IMR-90 (cell line): ENCODE measurements around the gene CEACAM16. TPM values are rescaled to one million over a fixed set of nuclear protein-coding genes. Genes with fewer than 3 reads are reported as not detected.

Experiments
- ATAC-seq: fragments of 200-7000 bp; cut with Tn5 transposase; 2 replicates; pipeline ENCODE4 v1.9.1; 2020; ENCODE audit warnings: low read depth, mild to moderate bottlenecking, moderate library complexity
- BruUV-seq: library from RNA; stranded (reverse); fragments of 400-500 nt; replicated peaks from 2 replicates; lab custom pipeline; 2021; lab: Mats Ljungman, UMichigan
- CTCF ChIA-PET: fragments of 300-600 bp; formaldehyde crosslinking; extraction: SDS; loops from one replicate; lab custom pipeline; 2021; ENCODE audit warnings: antibody characterized with exemption; lab: Yijun Ruan, JAX
- POLR2A ChIA-PET: fragments of 300-600 bp; sonication (Branson Sonifier 250); formaldehyde crosslinking; loops from one replicate; lab custom pipeline; 2022; ENCODE audit warnings: antibody characterized with exemption; ENCODE audit not compliant: unreplicated experiment; lab: Charles Lee
- DNase-seq: peaks from one replicate; pipeline ENCODE4 v3.0.0; 2013
- H2AFZ ChIP-seq: replicated peaks from 2 replicates; pipeline ENCODE3; 2013; ENCODE audit warnings: low read length, mild to moderate bottlenecking; ENCODE audit not compliant: poor library complexity
- H2AK5ac ChIP-seq: 2 replicates; pipeline ENCODE4 v1.6.1; 2013; ENCODE audit warnings: low read depth, low read length, inconsistent platforms
- H2AK9ac ChIP-seq: replicated peaks from 2 replicates; pipeline ENCODE3; 2013; ENCODE audit warnings: mild to moderate bottlenecking, low read depth, low read length, moderate library complexity; ENCODE audit not compliant: poor library complexity
- H2BK120ac ChIP-seq: 2 replicates; pipeline ENCODE4 v1.6.1; 2013; ENCODE audit warnings: low read depth, low read length, inconsistent platforms
- H2BK15ac ChIP-seq: 3 replicates; pipeline ENCODE4 v1.6.1; 2013; ENCODE audit warnings: low read depth, low read length, inconsistent platforms
- H2BK20ac ChIP-seq: 2 replicates; pipeline ENCODE4 v1.6.1; 2013; ENCODE audit warnings: low read depth, mild to moderate bottlenecking, inconsistent platforms, low read length, moderate library complexity
- H2BK5ac ChIP-seq: 2 replicates; pipeline ENCODE4 v1.6.1; 2013; ENCODE audit warnings: mild to moderate bottlenecking, low read depth, low read length, inconsistent platforms; ENCODE audit not compliant: poor library complexity, severe bottlenecking
- H3K14ac ChIP-seq: replicated peaks from 2 replicates; pipeline ENCODE4 v1.6.1; 2013; ENCODE audit warnings: low read depth, low read length, inconsistent platforms
- H3K18ac ChIP-seq: 2 replicates; pipeline ENCODE4 v1.6.1; 2013; ENCODE audit warnings: low read depth, low read length, control low read depth
- H3K23ac ChIP-seq: 2 replicates; pipeline ENCODE4 v1.6.1; 2013; ENCODE audit warnings: low read depth, low read length, inconsistent platforms
- H3K27ac ChIP-seq: 2 replicates; pipeline ENCODE4 v1.5.1; 2013; ENCODE audit warnings: mild to moderate bottlenecking, control low read depth, low read length; ENCODE audit not compliant: insufficient read depth
- H3K27me3 ChIP-seq: 2 replicates; pipeline ENCODE4 v1.6.1; 2013; ENCODE audit warnings: low read length; ENCODE audit not compliant: control insufficient read depth, insufficient read depth
- H3K36me3 ChIP-seq: 2 replicates; pipeline ENCODE4 v1.6.1; 2013; ENCODE audit warnings: low read length, mixed read lengths; ENCODE audit not compliant: control insufficient read depth, insufficient read depth
- H3K4ac ChIP-seq: 2 replicates; pipeline ENCODE4 v1.6.1; 2013; ENCODE audit warnings: low read depth, low read length, inconsistent platforms
- H3K4me1 ChIP-seq: 2 replicates; pipeline ENCODE4 v1.6.1; 2013; ENCODE audit warnings: low read length, mixed read lengths; ENCODE audit not compliant: control insufficient read depth, insufficient read depth
- H3K4me2 ChIP-seq: 2 replicates; pipeline ENCODE4 v1.6.1; 2013; ENCODE audit warnings: low read depth, mild to moderate bottlenecking, control low read depth, low read length, moderate library complexity
- H3K4me3 ChIP-seq: 2 replicates; pipeline ENCODE4 v1.5.1; 2013; ENCODE audit warnings: low read depth, mild to moderate bottlenecking, control low read depth, low read length, moderate library complexity; ENCODE audit not compliant: insufficient read depth
- H3K56ac ChIP-seq: 2 replicates; pipeline ENCODE4 v1.6.1; 2013; ENCODE audit warnings: low read length, inconsistent platforms; ENCODE audit not compliant: insufficient read depth; ENCODE audit errors: extremely low read depth
- H3K79me1 ChIP-seq, 2 experiments: 2 replicates each; pipeline ENCODE4 v1.6.1; 2013; ENCODE audit warnings: low read length in 2 of 2, inconsistent platforms in 1 of 2, low read depth in 1 of 2
- H3K9ac ChIP-seq: 2 replicates; pipeline ENCODE4 v1.6.1; 2013; ENCODE audit warnings: low read depth, low read length, control low read depth
- H3K9me1 ChIP-seq: 2 replicates; pipeline ENCODE4 v1.6.1; 2013; ENCODE audit warnings: low read length, inconsistent platforms; ENCODE audit not compliant: insufficient read depth
- H3K9me3 ChIP-seq: 2 replicates; pipeline ENCODE4 v1.6.1; 2013; ENCODE audit warnings: low read length; ENCODE audit not compliant: control insufficient read depth, insufficient read depth
- H4K20me1 ChIP-seq: 2 replicates; pipeline ENCODE4 v1.6.1; 2013; ENCODE audit warnings: low read length, inconsistent platforms; ENCODE audit not compliant: insufficient read depth
- H4K5ac ChIP-seq: 2 replicates; pipeline ENCODE4 v1.6.1; 2013; ENCODE audit warnings: mild to moderate bottlenecking, low read depth, low read length, control low read depth
- H4K8ac ChIP-seq, 2 experiments: 2 replicates each; pipeline ENCODE4 v1.6.1; 2013; ENCODE audit warnings: low read depth in 2 of 2, low read length in 2 of 2, control low read depth in 1 of 2, inconsistent platforms in 1 of 2
- H4K91ac ChIP-seq: 2 replicates; pipeline ENCODE4 v1.6.1; 2013; ENCODE audit warnings: low read depth, low read length, inconsistent platforms; ENCODE audit not compliant: insufficient read depth
- BHLHE40 ChIP-seq: fragments of 150-350 bp; IDR thresholded peaks from 2 replicates; pipeline ENCODE4 v1.6.1; 2016; ENCODE audit warnings: mild to moderate bottlenecking, low read depth, low read length
- CHD1 ChIP-seq: IDR thresholded peaks from 2 replicates; pipeline ENCODE4 v1.6.1; 2012; ENCODE audit warnings: low read depth, low read length, improper control_type of control experiment
- ELK1 ChIP-seq: fragments of 150-350 bp; IDR thresholded peaks from 2 replicates; pipeline ENCODE4 v1.6.1; 2016; ENCODE audit warnings: low read depth, mild to moderate bottlenecking, low read length, moderate library complexity, borderline replicate concordance
- FOS ChIP-seq: fragments of 150-350 bp; IDR thresholded peaks from 2 replicates; pipeline ENCODE4 v1.6.1; 2016; ENCODE audit warnings: low read depth, low read length
- MAFK ChIP-seq: IDR thresholded peaks from 2 replicates; pipeline ENCODE4 v1.6.1; 2012; ENCODE audit warnings: low read depth, low read length, improper control_type of control experiment
- MAZ ChIP-seq: IDR thresholded peaks from 2 replicates; pipeline ENCODE4 v1.6.1; 2012; ENCODE audit warnings: low read depth, mild to moderate bottlenecking, low read length, improper control_type of control experiment, moderate library complexity, borderline replicate concordance
- MXI1 ChIP-seq: IDR thresholded peaks from 2 replicates; pipeline ENCODE4 v1.6.1; 2012; ENCODE audit warnings: low read depth, mild to moderate bottlenecking, low read length, moderate library complexity, borderline replicate concordance
- NFE2L2 ChIP-seq: fragments of 150-350 bp; IDR thresholded peaks from 2 replicates; pipeline ENCODE4 v1.6.1; 2016; ENCODE audit warnings: low read depth, mild to moderate bottlenecking, low read length
- POLR2A ChIP-seq: IDR thresholded peaks from 2 replicates; pipeline ENCODE4 v1.6.1; 2012; ENCODE audit warnings: mild to moderate bottlenecking, low read depth, low read length
- RCOR1 ChIP-seq: IDR thresholded peaks from 2 replicates; pipeline ENCODE4 v1.6.1; 2012; ENCODE audit warnings: mild to moderate bottlenecking, low read length, improper control_type of control experiment; ENCODE audit not compliant: insufficient replicate concordance
- SMC3 ChIP-seq: fragments of 150-350 bp; IDR thresholded peaks from 2 replicates; pipeline ENCODE4 v1.6.1; 2016; ENCODE audit warnings: low read depth, mild to moderate bottlenecking, antibody characterized with exemption, low read length, moderate library complexity
- USF2 ChIP-seq: fragments of 150-350 bp; IDR thresholded peaks from 2 replicates; pipeline ENCODE4 v1.6.1; 2017; ENCODE audit warnings: mild to moderate bottlenecking, antibody characterized with exemption, low read length, low read depth
- dilution Hi-C: fragments of 300-500 bp; cut with HindIII; formaldehyde crosslinking; loops from one replicate; pipeline ENCODE4 v1.14.3; 2018; ENCODE audit warnings: low sequenced_read_pairs; ENCODE audit not compliant: unreplicated experiment
- in situ Hi-C: fragments of 300-500 bp; cut with MboI; formaldehyde crosslinking; loops from 3 replicates; pipeline ENCODE4 v1.14.3; 2019; ENCODE audit warnings: low sequenced_read_pairs, inconsistent platforms, mixed read lengths
- intact Hi-C: fragments of 100-400 bp; cut with micrococcal nuclease; formaldehyde crosslinking; loops from 2 replicates; pipeline ENCODE4 v1.10.0; 2022
- polyA plus RNA-seq, 3 experiments: library from polyadenylated mRNA; depleted of rRNA; stranded (reverse); fragments of >200 nt; gene quantifications; 2 replicates each; pipeline ENCODE4 v1.2.3, GENCODE V29; 2012; ENCODE audit warnings: low replicate concordance in 1 of 3
- total RNA-seq: library from RNA; depleted of rRNA; stranded (reverse); fragments of >200 nt; gene quantifications from 2 replicates; pipeline ENCODE4 v1.2.3, GENCODE V29; 2012
- TF ChIP-seq, protein P1 (sequence below): conservative IDR thresholded peaks from 2 replicates; pipeline ENCODE4 v1.5.1; 2012; ENCODE audit warnings: mild to moderate bottlenecking, low read depth, low read length, improper control_type of control experiment

Gene CEACAM16
- total and polyA plus RNA-seq, 2 of the 4 experiments (the other 2 are of a cell fraction): not detected

DNA sequence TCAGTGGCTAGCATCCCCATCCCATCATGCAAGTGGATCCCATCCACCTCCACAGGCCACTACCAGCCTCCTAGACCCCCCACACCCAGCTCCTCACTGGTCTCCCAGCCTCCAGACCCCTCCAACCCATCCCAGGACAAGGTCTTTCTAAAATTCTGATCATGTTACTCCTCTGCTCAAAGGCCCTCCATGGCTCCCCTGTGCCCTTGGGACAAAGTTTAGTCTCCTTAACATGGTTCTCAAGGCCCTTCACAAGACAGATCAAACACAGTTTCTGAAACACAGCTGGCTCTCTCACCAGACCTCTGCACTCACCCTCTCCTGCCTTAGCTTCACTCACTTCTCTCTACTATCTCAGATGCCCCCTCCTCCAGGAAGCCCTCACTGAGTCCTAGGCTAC lies 18.4 kb upstream of the CEACAM16 start:
- Histone ChIP-seq H4K91ac (no peak overlapping the region), H3K4ac (no peak overlapping the region), H3K18ac (no peak overlapping the region), H3K4me3 (no peak overlapping the region), H2BK15ac (no peak overlapping the region), H3K27me3 (no peaks in the 10 kb centered on the region), H3K36me3 (peaks cover 18% of the 10 kb centered on the region; the same call in 1 of the 2 replicates), H3K56ac (no peak overlapping the region), H3K9me3 (0 out of 2 replicates have a peak, but pooled peaks cover 2% of the 10 kb centered on the region), H3K27ac (no peak overlapping the region), H2AK5ac (no peak overlapping the region), H4K5ac (no peak overlapping the region), H3K23ac (no peak overlapping the region), H3K14ac (no peak overlapping the region), H2BK120ac (no peak overlapping the region), H2BK20ac (no peak overlapping the region), H3K4me1 (peaks cover 5% of the 10 kb centered on the region), H2AK9ac (no peak overlapping the region), H4K8ac (no peak overlapping the region), H3K9me1 (peaks cover 4% of the 10 kb centered on the region; the same call in 1 of the 2 replicates), H4K20me1 (no peaks in the 10 kb centered on the region), H2AFZ (no peak overlapping the region), H3K9ac (no peak overlapping the region), H3K4me2 (no peak overlapping the region), H3K79me1 (no peaks in the 10 kb centered on the region), H2BK5ac (no peak overlapping the region)
- dilution Hi-C loops (no loop called here), intact Hi-C loops (no loop called here), in situ Hi-C loops (loop anchor here (10.0 kb wide), 1 partner anchor 274 kb away; the partner anchor contains the start of gene CLPTM1)
- POLR2A ChIA-PET: no interaction called here
- CTCF ChIA-PET: no interaction called here
- TF ChIP-seq, protein P1, sequence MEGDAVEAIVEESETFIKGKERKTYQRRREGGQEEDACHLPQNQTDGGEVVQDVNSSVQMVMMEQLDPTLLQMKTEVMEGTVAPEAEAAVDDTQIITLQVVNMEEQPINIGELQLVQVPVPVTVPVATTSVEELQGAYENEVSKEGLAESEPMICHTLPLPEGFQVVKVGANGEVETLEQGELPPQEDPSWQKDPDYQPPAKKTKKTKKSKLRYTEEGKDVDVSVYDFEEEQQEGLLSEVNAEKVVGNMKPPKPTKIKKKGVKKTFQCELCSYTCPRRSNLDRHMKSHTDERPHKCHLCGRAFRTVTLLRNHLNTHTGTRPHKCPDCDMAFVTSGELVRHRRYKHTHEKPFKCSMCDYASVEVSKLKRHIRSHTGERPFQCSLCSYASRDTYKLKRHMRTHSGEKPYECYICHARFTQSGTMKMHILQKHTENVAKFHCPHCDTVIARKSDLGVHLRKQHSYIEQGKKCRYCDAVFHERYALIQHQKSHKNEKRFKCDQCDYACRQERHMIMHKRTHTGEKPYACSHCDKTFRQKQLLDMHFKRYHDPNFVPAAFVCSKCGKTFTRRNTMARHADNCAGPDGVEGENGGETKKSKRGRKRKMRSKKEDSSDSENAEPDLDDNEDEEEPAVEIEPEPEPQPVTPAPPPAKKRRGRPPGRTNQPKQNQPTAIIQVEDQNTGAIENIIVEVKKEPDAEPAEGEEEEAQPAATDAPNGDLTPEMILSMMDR: no peak
- TF ChIP-seq BHLHE40 (no peak), FOS (no peak), POLR2A (no peak), CHD1 (no peak), MAZ (no peak), ELK1 (no peak), MXI1 (no peak), NFE2L2 (no peak), SMC3 (no peak), RCOR1 (no peak), USF2 (no peak), MAFK (no peak)
- no peak for ATAC-seq
- DNase-seq: no peak
- no TSS peak for BruUV-seq
